ENCODE measurements around the gene TANC1. TPM values are rescaled to one million over a fixed set of nuclear protein-coding genes. Genes with fewer than 3 reads are reported as not detected.

The TANC1 gene
- total RNA-seq, 1 donor from 2014 or later: 84.1 TPM

GRCh38 chr2:159152128-159152778 is 183.8 kb downstream of the TANC1 start:
- Mint-ChIP-seq H3K27ac (ENCODE audit: unreplicated experiment) (peak overlapping the region; percentile 4), H3K4me3 (ENCODE audit: unreplicated experiment) (peak overlapping the region; percentile 14), H3K9me3 (ENCODE audit: unreplicated experiment) (no peaks in the 10 kb centered on the region), H3K27me3 (ENCODE audit: unreplicated experiment) (peaks cover 4% of the 10 kb centered on the region), H3K36me3 (ENCODE audit: low read depth, unreplicated experiment) (peaks cover 34% of the 10 kb centered on the region), H3K4me1 (ENCODE audit: unreplicated experiment) (peaks cover 43% of the 10 kb centered on the region)
- no peak for TF ChIP-seq CTCF (IDR thresholded peaks at IDR 0.05; ENCODE audit: unreplicated experiment)
- DNase-seq (ENCODE audit: low spot score): no peak

DNA sequence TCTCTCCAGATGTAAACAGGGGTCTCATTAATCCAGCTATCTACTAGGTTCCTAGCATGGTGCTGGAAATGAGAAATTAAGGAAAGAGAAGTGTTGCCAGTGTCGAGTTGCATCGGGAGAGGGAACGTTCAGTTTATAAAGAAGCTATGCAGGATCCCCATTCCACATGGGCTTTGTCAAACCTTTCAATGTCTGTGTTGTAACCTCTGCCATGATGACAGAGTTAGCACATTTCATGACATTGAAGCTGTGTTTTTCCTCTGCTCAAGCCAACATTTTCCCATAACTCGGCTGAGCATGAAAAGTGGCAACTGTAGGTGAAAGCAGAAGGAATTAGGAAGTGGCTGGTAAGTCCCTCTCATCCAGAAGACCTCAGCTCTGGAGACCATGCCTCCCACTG is 184.6 kb downstream of the TANC1 start:
- no peak overlapping the region for H3K4me3 Mint-ChIP-seq (ENCODE audit: unreplicated experiment)
- no peak for TF ChIP-seq CTCF (IDR thresholded peaks at IDR 0.05; ENCODE audit: unreplicated experiment)
- H3K4me1 Mint-ChIP-seq (ENCODE audit: unreplicated experiment): peaks cover 40% of the 10 kb centered on the region
- H3K36me3 Mint-ChIP-seq (ENCODE audit: low read depth, unreplicated experiment): peaks cover 41% of the 10 kb centered on the region
- no peak for DNase-seq (ENCODE audit: low spot score)
- peak overlapping the region; percentile 68 for H3K27ac Mint-ChIP-seq (ENCODE audit: unreplicated experiment)
- no peaks in the 10 kb centered on the region for H3K9me3 Mint-ChIP-seq (ENCODE audit: unreplicated experiment)
- H3K27me3 Mint-ChIP-seq (ENCODE audit: unreplicated experiment): peaks cover 4% of the 10 kb centered on the region

- peaks cover 41% of the 10 kb centered on the region for H3K4me1 Mint-ChIP-seq (ENCODE audit: unreplicated experiment)
- no peak for DNase-seq (ENCODE audit: low spot score)
- H3K27me3 Mint-ChIP-seq (ENCODE audit: unreplicated experiment): peaks cover 4% of the 10 kb centered on the region
- no peak for TF ChIP-seq CTCF (IDR thresholded peaks at IDR 0.05; ENCODE audit: unreplicated experiment)
- H3K36me3 Mint-ChIP-seq (ENCODE audit: low read depth, unreplicated experiment): peaks cover 45% of the 10 kb centered on the region
- peak overlapping the region; percentile 5 for H3K4me3 Mint-ChIP-seq (ENCODE audit: unreplicated experiment)
- no peaks in the 10 kb centered on the region for H3K9me3 Mint-ChIP-seq (ENCODE audit: unreplicated experiment)
- H3K27ac Mint-ChIP-seq (ENCODE audit: unreplicated experiment): no peak overlapping the region
Observed at GRCh38 chr2:159153463-159153862, 185.0 kb downstream of the TANC1 start.

DNA sequence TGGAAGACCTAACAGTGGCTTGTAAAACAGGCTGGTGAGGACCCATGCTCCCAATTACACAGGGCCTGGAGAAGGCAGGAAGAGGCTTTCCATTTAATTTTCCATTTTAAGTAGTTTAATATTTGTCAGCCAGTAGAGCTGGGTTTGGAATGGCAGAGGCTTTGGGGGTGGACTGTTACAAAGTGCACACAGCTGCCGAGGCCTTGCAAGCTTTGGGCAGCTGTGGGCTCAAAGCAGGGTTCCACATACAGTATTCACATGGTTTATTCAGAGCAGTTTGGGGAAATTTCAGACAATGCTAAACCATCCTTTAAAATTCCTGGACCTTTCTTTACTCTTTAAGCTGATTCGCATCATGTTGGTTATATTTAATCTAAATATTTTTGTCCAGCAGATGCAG is 185.5 kb downstream of the TANC1 start:
- H3K4me3 Mint-ChIP-seq (ENCODE audit: unreplicated experiment): no peak overlapping the region
- peaks cover 42% of the 10 kb centered on the region for H3K4me1 Mint-ChIP-seq (ENCODE audit: unreplicated experiment)
- no peak for DNase-seq (ENCODE audit: low spot score)
- H3K36me3 Mint-ChIP-seq (ENCODE audit: low read depth, unreplicated experiment): peaks cover 47% of the 10 kb centered on the region
- no peak overlapping the region for H3K27ac Mint-ChIP-seq (ENCODE audit: unreplicated experiment)
- H3K9me3 Mint-ChIP-seq (ENCODE audit: unreplicated experiment): no peaks in the 10 kb centered on the region
- peaks cover 4% of the 10 kb centered on the region for H3K27me3 Mint-ChIP-seq (ENCODE audit: unreplicated experiment)
- no peak for TF ChIP-seq CTCF (IDR thresholded peaks at IDR 0.05; ENCODE audit: unreplicated experiment)

GRCh38 chr2:159154366-159154765 is 185.9 kb downstream of the TANC1 start:
- no peak for TF ChIP-seq CTCF (IDR thresholded peaks at IDR 0.05; ENCODE audit: unreplicated experiment)
- no peak for DNase-seq (ENCODE audit: low spot score)
- Mint-ChIP-seq H3K36me3 (ENCODE audit: low read depth, unreplicated experiment) (peaks cover 49% of the 10 kb centered on the region), H3K4me3 (ENCODE audit: unreplicated experiment) (no peak overlapping the region), H3K27ac (ENCODE audit: unreplicated experiment) (no peak overlapping the region), H3K27me3 (ENCODE audit: unreplicated experiment) (peaks cover 4% of the 10 kb centered on the region), H3K9me3 (ENCODE audit: unreplicated experiment) (no peaks in the 10 kb centered on the region), H3K4me1 (ENCODE audit: unreplicated experiment) (peaks cover 42% of the 10 kb centered on the region)
